Measurements from ENCODE around the gene BAG5.
"Not testable (repeated sequence)": the region's sequence is repeated elsewhere in the genome, so short reads cannot be mapped to it uniquely, and the experiment has no call there.

The BAG5 gene

GRCh38 chr14:103562429-103563225 is at the start of gene BAG5, which contains the start of gene COA8:
Gene BAG5 (minus strand): TSS chr14:103562657. CDS start chr14:103561164, 1,493 bp downstream.
Gene COA8 (plus strand): TSS chr14:103562960. CDS start chr14:103563002, 42 bp downstream.
- DNase-seq (ENCODE audit: low read depth, low spot score) = peak; percentile 70

- DNase-seq (ENCODE audit: low read depth, low spot score) = no peak
Observed at GRCh38 chr14:103611215-103611614, 48.8 kb upstream of the BAG5 start.

- DNase-seq (ENCODE audit: low read depth, low spot score) = not testable (repeated sequence)
Observed at GRCh38 chr14:103609081-103609480, 46.6 kb upstream of the BAG5 start.

- no peak for DNase-seq (ENCODE audit: low read depth, low spot score)
Observed at GRCh38 chr14:103607822-103608221, 45.4 kb upstream of the BAG5 start.

- no peak for DNase-seq (ENCODE audit: low read depth, low spot score)
Observed at GRCh38 chr14:103606963-103607668, 44.7 kb upstream of the BAG5 start.

GRCh38 chr14:103604620-103605019 is 42.2 kb upstream of the BAG5 start:
- no peak for DNase-seq (ENCODE audit: low read depth, low spot score)

GRCh38 chr14:103600503-103600902 is 38.0 kb upstream of the BAG5 start:
- no peak for DNase-seq (ENCODE audit: low read depth, low spot score)

- no peak for DNase-seq (ENCODE audit: low read depth, low spot score)
Observed at GRCh38 chr14:103597623-103598377, 35.3 kb upstream of the BAG5 start.

GRCh38 chr14:103594265-103594664 is 31.8 kb upstream of the BAG5 start:
- no peak for DNase-seq (ENCODE audit: low read depth, low spot score)

- no peak for DNase-seq (ENCODE audit: low read depth, low spot score)
Observed at GRCh38 chr14:103593577-103593976, 31.1 kb upstream of the BAG5 start.

GRCh38 chr14:103584326-103584915 is 22.0 kb upstream of the BAG5 start:
- DNase-seq (ENCODE audit: low read depth, low spot score) = no peak

GRCh38 chr14:103581954-103582703 is 19.7 kb upstream of the BAG5 start:
- no peak for DNase-seq (ENCODE audit: low read depth, low spot score)

GRCh38 chr14:103581206-103581605 is 18.7 kb upstream of the BAG5 start:
- DNase-seq (ENCODE audit: low read depth, low spot score) = no peak

GRCh38 chr14:103578401-103579075 is 16.1 kb upstream of the BAG5 start:
- no peak for DNase-seq (ENCODE audit: low read depth, low spot score)

- DNase-seq (ENCODE audit: low read depth, low spot score) = no peak
Observed at GRCh38 chr14:103576371-103577024, 14.0 kb upstream of the BAG5 start.

- DNase-seq (ENCODE audit: low read depth, low spot score) = no peak
Observed at GRCh38 chr14:103574707-103575285, 12.3 kb upstream of the BAG5 start.

- DNase-seq (ENCODE audit: low read depth, low spot score) = no peak
Observed at GRCh38 chr14:103574104-103574503, 11.6 kb upstream of the BAG5 start.

- no peak for DNase-seq (ENCODE audit: low read depth, low spot score)
Observed at GRCh38 chr14:103569408-103569807, 7.0 kb upstream of the BAG5 start.

GRCh38 chr14:103568952-103569351 is 6.5 kb upstream of the BAG5 start:
- no peak for DNase-seq (ENCODE audit: low read depth, low spot score)

Data from activated naive CD8-positive, alpha-beta T cell treated with anti-CD3 and anti-CD28 coated beads, Interleukin-2, amount 50 U/mL, for 16 hours (primary cell).